Measurements from ENCODE around the gene LRSAM1.

- no peak for TF ChIP-seq REST (IDR thresholded peaks at IDR 0.05; ENCODE audit: insufficient read depth in 1 of 2, low read depth in 2 of 2, low read length in 2 of 2)
- no peak for TF ChIP-seq TAF1 (IDR thresholded peaks at IDR 0.05; ENCODE audit: borderline replicate concordance, insufficient read depth, low read length)
- no peak for TF ChIP-seq POLR2AphosphoS5 (IDR thresholded peaks at IDR 0.05; ENCODE audit: low read depth, low read length)
Measured at GRCh38 chr9:127541176-127541575, 89.9 kb downstream of the LRSAM1 start.
